Endothelial cell of umbilical vein (primary cell): ENCODE data around the gene CD63. TPM values are rescaled to one million over a fixed set of nuclear protein-coding genes. Genes with fewer than 3 reads are reported as not detected.

ENCODE experiments used
- BruUV-seq: library from RNA; stranded (reverse); fragments of 400-500 nt; replicated peaks from 2 replicates; lab custom pipeline; 2021; lab: Mats Ljungman, UMichigan
- CTCF ChIA-PET: fragments of 300-600, 350-600 bp; sonication (Branson Sonifier 250); formaldehyde crosslinking; loops from one replicate; lab custom pipeline; 2021; ENCODE audit warnings: antibody characterized with exemption, inconsistent platforms; lab: Charles Lee
- POLR2A ChIA-PET: fragments of 300-600, 350-600 bp; sonication (Branson Sonifier 250); formaldehyde crosslinking; loops from one replicate; lab custom pipeline; 2021; ENCODE audit warnings: antibody characterized with exemption, inconsistent platforms; lab: Charles Lee
- DNase-seq: peaks from one replicate; pipeline ENCODE4 v3.0.0-alpha.2; 2011; ENCODE audit warnings: low read depth, low spot score
- FAIRE-seq: peaks from 2 replicates; lab custom pipeline; 2011; peaks lifted over from hg19 to GRCh38; lab: Jason Lieb, UNC
- H2AFZ ChIP-seq: 2 replicates; pipeline ENCODE4 v1.6.0; 2012; ENCODE audit warnings: low read depth, low read length, control low read depth, inconsistent platforms
- H3K27ac ChIP-seq: 2 replicates; pipeline ENCODE4 v1.5.1; 2011; ENCODE audit warnings: low read depth, mild to moderate bottlenecking, control low read depth, low read length, moderate library complexity; ENCODE audit not compliant: insufficient read depth
- H3K27me3 ChIP-seq, 2 experiments: 2 replicates each; pipeline versions ENCODE4 v1.6.0 to v1.6.1; 2011; ENCODE audit warnings: low read length in 2 of 2, mixed read lengths in 1 of 2; ENCODE audit not compliant: control insufficient read depth in 2 of 2, insufficient read depth in 2 of 2
- H3K36me3 ChIP-seq, 2 experiments: 2 replicates in 1 of 2; 3 replicates in 1 of 2; pipeline ENCODE4 v1.5.1; 2011; ENCODE audit warnings: low read length in 2 of 2, mild to moderate bottlenecking in 1 of 2, moderate library complexity in 1 of 2; ENCODE audit not compliant: control insufficient read depth in 2 of 2, insufficient read depth in 2 of 2; ENCODE audit errors: extremely low read depth in 1 of 2
- H3K4me1 ChIP-seq: 3 replicates; pipeline ENCODE4 v1.5.1; 2011; ENCODE audit warnings: mild to moderate bottlenecking, low read length; ENCODE audit not compliant: control insufficient read depth, insufficient read depth; ENCODE audit errors: extremely low read depth
- H3K4me2 ChIP-seq: 2 replicates; pipeline ENCODE4 v1.6.1; 2011; ENCODE audit warnings: low read length, control low read depth, mixed read lengths; ENCODE audit not compliant: insufficient read depth
- H3K4me3 ChIP-seq, 3 experiments: fragments of 200-600 bp in 1 of 3; sonication (generic), shearing (Covaris generic) in 1 of 3; replicated peaks in 1 of 3; 2 replicates each; pipeline ENCODE4 v1.5.1; 2011 to 2016; ENCODE audit warnings: control low read depth in 3 of 3, low read length in 3 of 3, mild to moderate bottlenecking in 2 of 3, inconsistent platforms in 1 of 3, low read depth in 1 of 3, moderate library complexity in 1 of 3; ENCODE audit not compliant: insufficient read depth in 1 of 3
- H3K79me2 ChIP-seq: 2 replicates; pipeline ENCODE4 v1.6.0; 2012; ENCODE audit warnings: low read length, inconsistent platforms; ENCODE audit not compliant: control insufficient read depth, insufficient read depth
- H3K9ac ChIP-seq: replicated peaks from 2 replicates; pipeline ENCODE3; 2011; ENCODE audit warnings: low read length, control low read depth; ENCODE audit not compliant: insufficient read depth; ENCODE audit errors: extremely low read depth
- H3K9me1 ChIP-seq: replicated peaks from 3 replicates; pipeline ENCODE4 v1.6.0; 2011; ENCODE audit warnings: mild to moderate bottlenecking, low read length; ENCODE audit not compliant: control insufficient read depth, insufficient read depth; ENCODE audit errors: extremely low read depth
- H3K9me3 ChIP-seq: replicated peaks from 2 replicates; pipeline ENCODE4 v1.5.1; 2012; ENCODE audit warnings: low read length, inconsistent platforms; ENCODE audit not compliant: control insufficient read depth, insufficient read depth
- H4K20me1 ChIP-seq: replicated peaks from 2 replicates; pipeline ENCODE3; 2011; ENCODE audit warnings: mild to moderate bottlenecking, low read length; ENCODE audit not compliant: control insufficient read depth, insufficient read depth; ENCODE audit errors: extremely low read depth
- CTCF ChIP-seq, 2 donors: IDR thresholded peaks; 1 replicate in 1 of 2; 2 replicates in 1 of 2; pipeline ENCODE4 v1.5.1; 2011; ENCODE audit warnings: low read length in 2 of 2, mild to moderate bottlenecking in 2 of 2, moderate library complexity in 2 of 2, control low read depth in 1 of 2, inconsistent platforms in 1 of 2, low read depth in 1 of 2; ENCODE audit not compliant: insufficient read depth in 1 of 2; ENCODE audit errors: extremely low read depth in 1 of 2
- EZH2 ChIP-seq: IDR thresholded peaks from 2 replicates; pipeline ENCODE4 v1.6.1; 2012; ENCODE audit warnings: borderline replicate concordance, low read depth, mild to moderate bottlenecking, moderate library complexity, low read length, inconsistent platforms; ENCODE audit not compliant: severe bottlenecking
- FOS ChIP-seq: IDR thresholded peaks from 2 replicates; pipeline ENCODE4 v1.6.1; 2011; ENCODE audit warnings: mild to moderate bottlenecking, low read length, moderate library complexity, borderline replicate concordance; ENCODE audit not compliant: insufficient read depth
- GATA2 ChIP-seq: IDR thresholded peaks from 2 replicates; pipeline ENCODE4 v1.7.0; 2011; ENCODE audit warnings: low read depth, mild to moderate bottlenecking, moderate library complexity, mixed read lengths, low read length; ENCODE audit not compliant: insufficient read length, insufficient read depth
- JUN ChIP-seq: IDR thresholded peaks from 2 replicates; pipeline ENCODE4 v1.6.1; 2011; ENCODE audit warnings: borderline replicate concordance, low read depth; ENCODE audit not compliant: insufficient read length, insufficient read depth
- MYC ChIP-seq: IDR thresholded peaks from one replicate; pipeline ENCODE4 v1.6.1; 2011; ENCODE audit warnings: mild to moderate bottlenecking, low read depth, low read length
- POLR2A ChIP-seq: IDR thresholded peaks from 2 replicates; pipeline ENCODE4 v1.6.1; 2012; ENCODE audit warnings: low read depth, mild to moderate bottlenecking, control low read depth, low read length
- POLR2AphosphoS5 ChIP-seq: IDR thresholded peaks from 2 replicates; pipeline ENCODE4 v1.6.1; 2012; ENCODE audit warnings: low read depth, mild to moderate bottlenecking, control low read depth, low read length, moderate library complexity; ENCODE audit not compliant: insufficient read depth
- dilution Hi-C: fragments of 300-500 bp; cut with MboI; formaldehyde crosslinking; loops from one replicate; pipeline ENCODE4 v1.15.0; 2019; ENCODE audit warnings: low sequenced_read_pairs; ENCODE audit not compliant: extremely low pct_ligation_motif_present
- intact Hi-C: fragments of 100-400 bp; cut with micrococcal nuclease; formaldehyde crosslinking; loops from one replicate; pipeline ENCODE4 v1.10.0; 2022
- polyA plus RNA-seq, 4 experiments: library from polyadenylated mRNA; depleted of rRNA in 3 of 4; stranded (reverse) in 3 of 4; unstranded in 1 of 4; fragments of >200 nt; gene quantifications; 2 replicates each; pipeline versions ENCODE4 v1.2.1 to v1.2.3, GENCODE V29; 2011 to 2012; ENCODE audit warnings: missing spikeins in 1 of 4
- total RNA-seq: library from RNA; stranded (reverse); gene quantifications from 2 replicates; pipeline ENCODE4 v1.2.3, GENCODE V29; 2021
- TF ChIP-seq, protein P1 (sequence below): IDR thresholded peaks from 2 replicates; pipeline ENCODE4 v1.6.1; 2011; ENCODE audit not compliant: insufficient read depth, insufficient read length

CD63 gene
- total and polyA plus RNA-seq, 2 donors (not counting 3 experiments of a cell fraction or from before 2014, with no cell fraction given): 1,054 to 1,429 TPM

DNA sequence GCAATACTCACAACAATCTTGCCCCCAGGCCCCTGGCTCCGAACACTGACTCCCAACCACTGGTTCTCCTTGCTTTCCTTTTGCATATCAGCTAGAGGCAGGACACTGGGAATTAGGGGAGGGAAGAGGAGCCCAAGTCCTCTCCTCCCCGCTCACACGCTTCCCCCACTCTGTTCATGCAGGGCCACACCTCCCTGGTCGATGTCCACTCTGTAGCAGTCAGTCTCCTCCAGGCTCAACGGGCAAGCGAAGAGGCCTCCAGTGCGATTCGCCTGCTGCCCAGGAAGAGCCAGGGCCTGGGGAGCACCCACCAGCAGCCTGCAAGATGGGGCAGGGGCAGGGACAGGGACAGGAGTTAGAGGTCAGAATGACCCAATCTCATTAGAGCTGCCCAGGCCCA lies 25.9 kb downstream of the CD63 start:
- H3K27ac ChIP-seq: no peak overlapping the region
- TF ChIP-seq POLR2AphosphoS5 (no peak), JUN (no peak), GATA2 (no peak), EZH2 (no peak), POLR2A (no peak), MYC (no peak), CTCF (IDR thresholded peaks at IDR 0.05; ENCODE audit: extremely low read depth in 1 of 2, insufficient read depth in 1 of 2, low read depth in 1 of 2, low read length in 2 of 2) (no peak), FOS (no peak)
- TF ChIP-seq, protein P1, sequence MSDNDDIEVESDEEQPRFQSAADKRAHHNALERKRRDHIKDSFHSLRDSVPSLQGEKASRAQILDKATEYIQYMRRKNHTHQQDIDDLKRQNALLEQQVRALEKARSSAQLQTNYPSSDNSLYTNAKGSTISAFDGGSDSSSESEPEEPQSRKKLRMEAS: no peak

More for the DNA sequence above, 25.9 kb downstream of the CD63 start:
- Histone ChIP-seq H3K4me1 (no peaks in the 10 kb centered on the region), H4K20me1 (no peaks in the 10 kb centered on the region), H3K36me3 (no peaks in the 10 kb centered on the region), H3K79me2 (no peaks in the 10 kb centered on the region), H3K9me1 (no peaks in the 10 kb centered on the region), H3K9ac (no peak overlapping the region), H3K27me3 (peaks cover 15 to 20% of the 10 kb centered on the region in 2 experiments), H3K9me3 (no peaks in the 10 kb centered on the region), H3K4me2 (no peak overlapping the region), H2AFZ (no peak overlapping the region), H3K4me3 (no peak overlapping the region)
- BruUV-seq: no TSS peak
- ChIA-PET CTCF (no interaction called here), POLR2A (no interaction called here)
- intact Hi-C loops: loop anchor here (5.0 kb wide), 1 partner anchor 41 kb away; no protein-coding TSS in a partner anchor
- DNase-seq: no peak
- FAIRE-seq: no peak
- dilution Hi-C loops: no loop called here
